Measurements from ENCODE around the gene LYRM1. TPM values are rescaled to one million over a fixed set of nuclear protein-coding genes. Genes with fewer than 3 reads are reported as not detected.
A peak's percentile ranks its signal among the peaks of the same experiment; 100 is the strongest.
"Not testable (repeated sequence)": the region's sequence is repeated elsewhere in the genome, so short reads cannot be mapped to it uniquely, and the experiment has no call there.

LYRM1 gene
- total and polyA plus RNA-seq, 2 experiments from 2014 or later: 57.3 to 60.0 TPM

- 97% methylated on average over 21 of the region's 21 CpGs for WGBS (ENCODE audit: low lambda C conversion rate, missing lambda C conversion rate)
- Histone ChIP-seq H3K9me2 (replicated peaks; ENCODE audit: insufficient read depth) (no peaks in the 10 kb centered on the region), H4K20me1 (ENCODE audit: insufficient read depth, poor library complexity, severe bottlenecking) (peaks cover 20% of the 10 kb centered on the region), H3K4me1 (ENCODE audit: insufficient read depth) (peaks cover 15% of the 10 kb centered on the region), H3K27ac (no peak overlapping the region), H3K79me2 (peaks cover 79% of the 10 kb centered on the region), H2AFZ (no peak overlapping the region), H3K4me3 (no peak overlapping the region), H3K4me2 (no peak overlapping the region), H3K27me3 (no peaks in the 10 kb centered on the region), H3K36me3 (replicated peaks; ENCODE audit: insufficient read depth, low read depth) (no peaks in the 10 kb centered on the region), H3K9me3 (ENCODE audit: low read depth) (no peaks in the 10 kb centered on the region)
- TF ChIP-seq EZH2 (IDR thresholded peaks at IDR 0.05; ENCODE audit: borderline replicate concordance) (no peak), EZH2phosphoT487 (IDR thresholded peaks at IDR 0.05; ENCODE audit: low read depth, severe bottlenecking, unreplicated experiment) (no peak), CTCF (IDR thresholded peaks at IDR 0.05; ENCODE audit: poor library complexity) (no peak)
- DNase-seq (ENCODE audit: low spot score): no peak
Observed at GRCh38 chr16:20862162-20862960, 38.2 kb upstream of the LYRM1 start.

- H3K36me3 ChIP-seq (replicated peaks; ENCODE audit: insufficient read depth, low read depth); H2AFZ ChIP-seq; H3K4me3 ChIP-seq; H3K9me3 ChIP-seq (ENCODE audit: low read depth); DNase-seq (ENCODE audit: low spot score); H3K9me2 ChIP-seq (replicated peaks; ENCODE audit: insufficient read depth); H3K27me3 ChIP-seq; H3K4me2 ChIP-seq: not testable (repeated sequence)
- Histone ChIP-seq H3K79me2 (peaks cover 91% of the 10 kb centered on the region), H3K27ac (peak overlapping the region; percentile 78), H4K20me1 (ENCODE audit: insufficient read depth, poor library complexity, severe bottlenecking) (peaks cover 28% of the 10 kb centered on the region), H3K4me1 (ENCODE audit: insufficient read depth) (peaks cover 23% of the 10 kb centered on the region)
- WGBS (ENCODE audit: low lambda C conversion rate, missing lambda C conversion rate): 96% methylated on average over 6 of the region's 6 CpGs
Observed at GRCh38 chr16:20864376-20864775, 36.2 kb upstream of the LYRM1 start.

- TF ChIP-seq EZH2phosphoT487 (IDR thresholded peaks at IDR 0.05; ENCODE audit: low read depth, severe bottlenecking, unreplicated experiment) (no peak), CTCF (IDR thresholded peaks at IDR 0.05; ENCODE audit: poor library complexity) (no peak), EZH2 (IDR thresholded peaks at IDR 0.05; ENCODE audit: borderline replicate concordance) (no peak)
- Histone ChIP-seq H3K79me2 (peaks cover 94% of the 10 kb centered on the region), H3K4me2 (peak overlapping the region; percentile 3), H3K4me1 (ENCODE audit: insufficient read depth) (peaks cover 26% of the 10 kb centered on the region), H3K9me2 (replicated peaks; ENCODE audit: insufficient read depth) (no peaks in the 10 kb centered on the region), H3K27me3 (no peaks in the 10 kb centered on the region), H4K20me1 (ENCODE audit: insufficient read depth, poor library complexity, severe bottlenecking) (peaks cover 38% of the 10 kb centered on the region), H2AFZ (no peak overlapping the region), H3K27ac (peak overlapping the region; percentile 78), H3K36me3 (replicated peaks; ENCODE audit: insufficient read depth, low read depth) (no peaks in the 10 kb centered on the region), H3K4me3 (no peak overlapping the region), H3K9me3 (ENCODE audit: low read depth) (no peaks in the 10 kb centered on the region)
- 59% methylated on average over 6 of the region's 6 CpGs for WGBS (ENCODE audit: low lambda C conversion rate, missing lambda C conversion rate)
- DNase-seq (ENCODE audit: low spot score): no peak
Observed at GRCh38 chr16:20865420-20866131, 35.0 kb upstream of the LYRM1 start.

GRCh38 chr16:20866145-20866772 lies 34.3 kb upstream of the LYRM1 start:
- peak; percentile 80 for DNase-seq (ENCODE audit: low spot score)
- H3K27ac ChIP-seq: peak overlapping the region; percentile 78
- no peaks in the 10 kb centered on the region for H3K27me3 ChIP-seq
- H3K4me2 ChIP-seq: peak overlapping the region; percentile 3
- no peak overlapping the region for H3K4me3 ChIP-seq
- TF ChIP-seq EZH2phosphoT487 (IDR thresholded peaks at IDR 0.05; ENCODE audit: low read depth, severe bottlenecking, unreplicated experiment) (no peak), CTCF (IDR thresholded peaks at IDR 0.05; ENCODE audit: poor library complexity) (no peak), EZH2 (IDR thresholded peaks at IDR 0.05; ENCODE audit: borderline replicate concordance) (no peak)
- WGBS (ENCODE audit: low lambda C conversion rate, missing lambda C conversion rate): 34% methylated on average over 6 of the region's 6 CpGs
- no peaks in the 10 kb centered on the region for H3K36me3 ChIP-seq (replicated peaks; ENCODE audit: insufficient read depth, low read depth)
- peaks cover 45% of the 10 kb centered on the region for H4K20me1 ChIP-seq (ENCODE audit: insufficient read depth, poor library complexity, severe bottlenecking)
- H3K4me1 ChIP-seq (ENCODE audit: insufficient read depth): peaks cover 28% of the 10 kb centered on the region
- no peaks in the 10 kb centered on the region for H3K9me2 ChIP-seq (replicated peaks; ENCODE audit: insufficient read depth)
- no peaks in the 10 kb centered on the region for H3K9me3 ChIP-seq (ENCODE audit: low read depth)
- no peak overlapping the region for H2AFZ ChIP-seq
- H3K79me2 ChIP-seq: peaks cover 94% of the 10 kb centered on the region

All from hepatocyte (in vitro differentiated cells).